ENCODE results near the gene FMNL1.

GRCh38 chr17:45222014-45222288, 266 bp downstream of the FMNL1 start:
- TF ChIP-seq POLR2A (IDR thresholded peaks at IDR 0.05) = no peak
- TF ChIP-seq, protein P1, sequence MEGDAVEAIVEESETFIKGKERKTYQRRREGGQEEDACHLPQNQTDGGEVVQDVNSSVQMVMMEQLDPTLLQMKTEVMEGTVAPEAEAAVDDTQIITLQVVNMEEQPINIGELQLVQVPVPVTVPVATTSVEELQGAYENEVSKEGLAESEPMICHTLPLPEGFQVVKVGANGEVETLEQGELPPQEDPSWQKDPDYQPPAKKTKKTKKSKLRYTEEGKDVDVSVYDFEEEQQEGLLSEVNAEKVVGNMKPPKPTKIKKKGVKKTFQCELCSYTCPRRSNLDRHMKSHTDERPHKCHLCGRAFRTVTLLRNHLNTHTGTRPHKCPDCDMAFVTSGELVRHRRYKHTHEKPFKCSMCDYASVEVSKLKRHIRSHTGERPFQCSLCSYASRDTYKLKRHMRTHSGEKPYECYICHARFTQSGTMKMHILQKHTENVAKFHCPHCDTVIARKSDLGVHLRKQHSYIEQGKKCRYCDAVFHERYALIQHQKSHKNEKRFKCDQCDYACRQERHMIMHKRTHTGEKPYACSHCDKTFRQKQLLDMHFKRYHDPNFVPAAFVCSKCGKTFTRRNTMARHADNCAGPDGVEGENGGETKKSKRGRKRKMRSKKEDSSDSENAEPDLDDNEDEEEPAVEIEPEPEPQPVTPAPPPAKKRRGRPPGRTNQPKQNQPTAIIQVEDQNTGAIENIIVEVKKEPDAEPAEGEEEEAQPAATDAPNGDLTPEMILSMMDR (IDR thresholded peaks at IDR 0.05) = no peak

Data from body of pancreas (tissue), 4 donors.